HL-60/S4 treated with phorbol 12-myristate 13-acetate at 8.2 ng/mL for 4 days and 3 days (cell line): Measurements from ENCODE around the gene GNB2.
"Not testable (repeated sequence)": the region's sequence is repeated elsewhere in the genome, so short reads cannot be mapped to it uniquely, and the experiment has no call there.

Source experiments
- in situ Hi-C: fragments of 300-500 bp; cut with MboI; formaldehyde crosslinking; loops from 2 replicates; pipeline ENCODE4 v1.15.0; 2022; ENCODE audit warnings: low sequenced_read_pairs

The GNB2 gene

GRCh38 chr7:100693312-100694097, 20.0 kb downstream of the GNB2 start:
- in situ Hi-C loops = no loop called here

DNA sequence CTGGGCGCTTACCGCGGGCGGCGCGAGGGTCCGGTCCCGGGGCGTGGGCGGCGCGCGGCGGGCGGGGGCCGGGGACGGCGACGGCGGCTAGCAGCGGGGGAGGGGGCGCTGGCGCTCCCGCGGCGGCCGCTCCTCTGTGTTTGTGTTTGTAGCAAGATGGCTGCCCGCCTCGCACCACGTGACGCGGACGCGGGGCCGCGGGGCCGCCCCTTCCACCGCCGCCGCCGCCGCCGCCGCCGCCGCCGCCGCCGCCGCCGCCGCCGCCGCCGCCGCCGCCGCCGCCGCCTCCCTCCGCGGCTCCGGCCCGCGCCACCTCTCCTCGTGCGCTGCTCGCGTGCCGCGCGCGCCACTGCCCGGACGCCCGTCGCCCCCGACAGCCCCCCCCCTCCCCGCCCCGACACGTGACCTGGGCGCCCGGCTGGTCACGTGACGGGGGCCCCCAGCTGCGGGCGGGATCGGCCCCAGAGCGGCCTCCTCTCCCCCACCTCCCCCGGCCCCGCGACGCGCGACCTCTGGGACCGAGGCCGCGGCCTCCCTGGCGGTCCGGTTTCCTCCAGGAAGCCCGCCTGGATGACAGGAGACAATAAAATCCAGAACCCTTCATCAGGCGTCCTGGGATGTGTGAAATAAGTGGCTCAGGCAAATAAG, 20.7 kb downstream of the GNB2 start, which contains the start of gene GIGYF1:
TSS of gene GIGYF1 (minus strand) at position 153 of the 648 bp plus-strand sequence. CDS start 6,012 bp downstream, outside the sequence.
- in situ Hi-C loops = no loop called here

- in situ Hi-C loops = no loop called here
Measured at GRCh38 chr7:100696123-100696521, 22.6 kb downstream of the GNB2 start.

- in situ Hi-C loops = no loop called here
Measured at GRCh38 chr7:100699018-100699417, 25.5 kb downstream of the GNB2 start.

DNA sequence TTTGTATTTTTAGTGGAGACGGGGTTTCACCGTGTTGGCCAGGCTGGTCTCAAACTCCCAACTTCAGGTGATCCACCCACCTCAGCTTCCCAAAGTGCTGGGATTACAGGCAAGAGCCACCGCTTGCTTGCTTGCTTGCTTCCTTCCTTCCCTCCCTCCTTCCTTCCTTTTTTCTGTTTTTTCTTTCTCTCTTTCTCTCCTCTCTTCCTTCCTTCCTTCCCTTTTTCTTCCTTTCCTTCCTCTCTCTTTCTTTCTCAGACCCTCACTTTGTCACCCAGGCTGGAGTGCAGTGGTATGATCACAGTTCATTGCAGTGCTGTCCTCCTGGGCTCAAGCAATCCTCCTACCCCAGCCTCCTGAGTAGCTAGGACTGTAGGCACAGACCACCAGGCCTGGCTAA, 27.5 kb downstream of the GNB2 start:
- in situ Hi-C loops = not testable (repeated sequence)

DNA sequence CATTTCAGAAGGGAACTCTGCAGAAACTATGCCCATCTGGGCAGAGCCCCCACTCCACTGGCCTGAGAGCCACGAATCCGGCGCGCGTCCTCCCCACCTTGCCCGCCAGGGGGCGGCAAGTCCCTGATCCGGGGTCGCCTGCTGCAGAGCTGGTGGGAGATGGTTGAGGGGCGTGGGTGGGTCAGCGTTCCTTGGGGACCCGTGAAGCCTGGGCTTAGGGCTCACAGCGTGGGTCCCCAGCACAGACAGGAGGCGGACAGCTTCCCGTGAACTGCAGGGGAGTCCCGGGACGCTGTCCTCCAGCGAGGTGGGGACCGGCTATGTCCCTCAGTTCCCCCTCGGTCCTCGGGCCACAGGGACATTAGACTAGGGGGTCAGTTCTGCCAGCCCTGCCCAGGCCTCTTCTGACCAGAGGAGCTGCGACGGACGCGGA, 31.8 kb downstream of the GNB2 start:
- in situ Hi-C loops = no loop called here

DNA sequence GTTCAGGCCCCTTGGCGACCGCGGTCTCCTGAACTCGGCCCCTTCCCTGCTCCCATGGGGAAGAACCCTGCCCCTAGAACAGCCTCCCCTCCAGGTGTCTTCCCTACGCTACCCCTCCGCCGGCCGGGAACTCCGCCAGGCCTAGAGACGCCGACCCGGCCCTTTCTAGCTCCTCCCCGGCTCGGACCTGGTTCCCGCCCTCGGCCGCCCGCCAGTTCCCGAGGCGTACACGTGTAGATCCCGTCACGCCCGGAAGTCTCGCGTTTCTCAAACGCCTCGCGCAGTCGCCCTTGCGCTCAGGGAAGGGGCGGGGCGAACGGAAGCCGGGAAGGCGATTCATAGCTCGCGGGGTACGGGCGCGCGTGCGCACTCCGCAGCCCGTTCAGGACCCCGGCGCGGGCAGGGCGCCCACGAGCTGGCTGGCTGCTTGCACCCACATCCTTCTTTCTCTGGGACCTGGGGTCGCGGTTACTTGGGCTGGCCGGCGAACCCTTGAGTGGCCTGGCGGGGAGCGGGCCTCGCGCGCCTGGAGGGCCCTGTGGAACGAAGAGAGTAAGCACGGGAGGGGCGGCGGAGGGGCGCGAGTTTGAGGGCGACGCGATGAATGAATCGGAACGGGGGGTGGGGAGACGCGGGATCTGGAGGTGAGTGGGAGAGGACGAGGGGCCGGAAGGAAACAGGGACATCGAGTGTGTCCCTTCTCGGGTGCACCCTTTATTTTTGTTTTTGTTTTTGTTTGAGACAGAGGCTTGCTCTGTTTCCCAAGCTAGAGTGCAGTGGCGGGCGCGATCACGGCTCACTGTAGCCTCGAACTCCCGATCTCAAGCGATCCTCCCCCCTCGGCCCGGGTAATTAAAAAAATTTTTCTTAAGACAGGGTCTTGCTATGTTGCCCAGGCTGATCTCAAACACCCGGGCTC, 32.5 kb downstream of the GNB2 start, which contains the start of gene POP7:
TSS of gene POP7 (plus strand) at position 369 of the 919 bp plus-strand sequence. CDS start 710 bp downstream, outside the sequence.
- in situ Hi-C loops = no loop called here

DNA sequence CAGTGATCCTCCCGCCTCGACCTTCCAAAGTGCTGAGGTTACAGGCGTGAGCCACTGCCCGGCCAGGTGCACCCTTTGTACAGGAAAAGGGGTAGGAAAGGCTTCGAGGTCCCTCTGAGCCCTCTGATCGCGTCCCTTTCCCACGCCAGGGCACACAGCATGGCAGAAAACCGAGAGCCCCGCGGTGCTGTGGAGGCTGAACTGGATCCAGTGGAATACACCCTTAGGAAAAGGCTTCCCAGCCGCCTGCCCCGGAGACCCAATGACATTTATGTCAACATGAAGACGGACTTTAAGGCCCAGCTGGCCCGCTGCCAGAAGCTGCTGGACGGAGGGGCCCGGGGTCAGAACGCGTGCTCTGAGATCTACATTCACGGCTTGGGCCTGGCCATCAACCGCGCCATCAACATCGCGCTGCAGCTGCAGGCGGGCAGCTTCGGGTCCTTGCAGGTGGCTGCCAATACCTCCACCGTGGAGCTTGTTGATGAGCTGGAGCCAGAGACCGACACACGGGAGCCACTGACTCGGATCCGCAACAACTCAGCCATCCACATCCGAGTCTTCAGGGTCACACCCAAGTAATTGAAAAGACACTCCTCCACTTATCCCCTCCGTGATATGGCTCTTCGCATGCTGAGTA, 33.3 kb downstream of the GNB2 start:
- in situ Hi-C loops = no loop called here

DNA sequence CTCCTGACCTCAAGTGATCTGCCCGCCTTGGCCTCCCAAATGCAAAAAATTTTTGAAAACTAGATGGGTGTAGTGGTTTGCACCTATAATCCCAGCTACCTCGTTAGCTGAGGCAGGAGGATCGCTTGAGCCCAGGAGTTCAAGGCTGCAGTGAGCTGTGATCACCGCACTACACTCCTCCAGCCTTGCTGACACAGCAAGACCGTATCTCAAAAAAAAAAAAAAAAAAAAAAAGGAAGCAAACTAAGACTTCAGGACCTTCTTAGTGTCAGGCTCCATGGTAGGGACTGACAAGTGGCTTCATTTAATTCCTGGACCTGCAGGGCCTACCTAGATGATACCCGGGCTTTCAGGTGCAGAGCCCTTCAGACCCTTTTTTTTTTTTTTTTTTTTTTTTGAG, 34.9 kb downstream of the GNB2 start:
- in situ Hi-C loops = no loop called here

GRCh38 chr7:100710452-100710851, 36.9 kb downstream of the GNB2 start:
- in situ Hi-C loops = no loop called here

GRCh38 chr7:100711369-100711768, 37.8 kb downstream of the GNB2 start:
- in situ Hi-C loops = no loop called here

GRCh38 chr7:100714725-100715124, 41.2 kb downstream of the GNB2 start:
- in situ Hi-C loops = no loop called here

GRCh38 chr7:100717073-100717472, 43.5 kb downstream of the GNB2 start:
- in situ Hi-C loops = not testable (repeated sequence)

DNA sequence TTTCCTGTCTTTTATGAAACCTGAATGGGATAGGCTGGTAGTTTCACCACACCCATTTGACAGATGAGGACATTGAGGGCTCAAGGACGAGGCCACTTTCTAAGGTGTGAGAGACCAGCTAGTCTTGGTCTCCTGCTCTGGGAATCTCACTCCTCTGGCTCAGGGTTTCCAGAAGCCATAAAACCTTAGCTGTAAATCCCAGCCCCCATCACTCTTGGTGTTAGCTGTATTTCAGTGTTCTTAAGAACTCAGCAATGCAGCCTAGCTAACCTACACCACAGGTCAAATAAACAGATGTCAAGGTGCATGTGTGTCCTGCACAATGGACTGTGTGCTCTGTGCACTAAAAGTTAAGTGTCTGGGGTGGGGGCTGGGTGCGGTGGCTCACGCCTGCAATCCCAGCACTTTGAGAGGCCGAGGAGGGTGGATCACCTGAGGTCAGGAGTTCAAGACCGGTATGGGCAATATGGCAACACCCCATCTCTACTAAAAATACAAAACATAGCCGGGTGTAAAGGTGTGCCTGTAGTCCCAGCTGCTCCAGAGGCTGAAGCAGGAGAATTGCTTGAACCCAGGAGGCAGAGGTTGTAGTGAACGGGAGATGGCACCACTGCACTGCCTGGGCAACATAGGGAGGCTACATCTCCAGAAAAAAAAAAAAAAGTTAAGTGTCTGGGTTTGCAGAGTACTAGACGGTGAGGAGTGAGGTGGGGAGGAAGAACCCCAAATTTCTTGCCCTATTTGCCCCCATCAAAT, 46.2 kb downstream of the GNB2 start:
- in situ Hi-C loops = no loop called here

GRCh38 chr7:100720279-100720670, 46.7 kb downstream of the GNB2 start, which contains the start of gene EPO:
TSS of gene EPO (plus strand) at chr7:100720468. CDS start at chr7:100720981, 513 bp downstream.
- in situ Hi-C loops = no loop called here

- in situ Hi-C loops = no loop called here
Measured at GRCh38 chr7:100720671-100721504, 47.3 kb downstream of the GNB2 start.

DNA sequence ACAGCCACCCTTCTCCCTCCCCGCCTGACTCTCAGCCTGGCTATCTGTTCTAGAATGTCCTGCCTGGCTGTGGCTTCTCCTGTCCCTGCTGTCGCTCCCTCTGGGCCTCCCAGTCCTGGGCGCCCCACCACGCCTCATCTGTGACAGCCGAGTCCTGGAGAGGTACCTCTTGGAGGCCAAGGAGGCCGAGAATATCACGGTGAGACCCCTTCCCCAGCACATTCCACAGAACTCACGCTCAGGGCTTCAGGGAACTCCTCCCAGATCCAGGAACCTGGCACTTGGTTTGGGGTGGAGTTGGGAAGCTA, 47.9 kb downstream of the GNB2 start:
- in situ Hi-C loops = no loop called here

GRCh38 chr7:100722480-100723212, 49.1 kb downstream of the GNB2 start:
- in situ Hi-C loops = no loop called here
